K562 (cell line): ENCODE data around the gene CEP85L. TPM values are rescaled to one million over a fixed set of nuclear protein-coding genes. Genes with fewer than 3 reads are reported as not detected.

ENCODE experiments used
- ARHGAP35 ChIP-seq: fragments of 450-650 bp; IDR thresholded peaks from 2 replicates; pipeline ENCODE4 v1.6.1; 2018; ENCODE audit not compliant: partially characterized antibody
- CBFA2T2 ChIP-seq: fragments of 450-650 bp; conservative IDR thresholded peaks from 2 replicates; pipeline ENCODE4 v1.6.1; 2017; ENCODE audit warnings: mild to moderate bottlenecking
- CCAR2 ChIP-seq: fragments of 200-400 bp; formaldehyde crosslinking; IDR thresholded peaks from 2 replicates; pipeline ENCODE4 v1.6.1; 2017; ENCODE audit warnings: mild to moderate bottlenecking, low read depth, low read length
- CREB3L1 ChIP-seq: fragments of 450-650 bp; IDR thresholded peaks from 2 replicates; pipeline ENCODE4 v1.6.1; 2014; ENCODE audit warnings: low read depth, mild to moderate bottlenecking, moderate library complexity, borderline replicate concordance
- DMBX1 ChIP-seq: fragments of 250-450 bp; sonication (Bioruptor Pico); IDR thresholded peaks from 2 replicates; pipeline ENCODE4 v1.8.0; 2022; ENCODE audit warnings: inconsistent platforms, mild to moderate bottlenecking, moderate library complexity, borderline replicate concordance
- DPF2 ChIP-seq: fragments of 450-650 bp; IDR thresholded peaks from 2 replicates; pipeline ENCODE4 v1.6.1; 2016
- EHMT2 ChIP-seq: fragments of 450-650 bp; IDR thresholded peaks from 2 replicates; pipeline ENCODE4 v1.6.1; 2018; ENCODE audit warnings: antibody characterized with exemption
- EP400 ChIP-seq: fragments of 450-650 bp; IDR thresholded peaks from 2 replicates; pipeline ENCODE4 v1.6.1; 2017; ENCODE audit warnings: antibody characterized with exemption, mild to moderate bottlenecking, moderate library complexity
- ETV1 ChIP-seq: fragments of 450-650 bp; conservative IDR thresholded peaks from 2 replicates; pipeline ENCODE4 v1.6.1; 2016; ENCODE audit warnings: missing genetic modification characterization, control low read depth, low read depth, missing compliant biosample characterization
- GATAD2A ChIP-seq: fragments of 450-650 bp; IDR thresholded peaks from 2 replicates; pipeline ENCODE4 v1.6.1; 2017
- HDAC2 ChIP-seq: fragments of 450-650 bp; IDR thresholded peaks from 2 replicates; pipeline ENCODE4 v1.6.1; 2016; ENCODE audit warnings: mild to moderate bottlenecking
- HDAC3 ChIP-seq: fragments of 450-650 bp; IDR thresholded peaks from 2 replicates; pipeline ENCODE4 v1.6.1; 2018; ENCODE audit warnings: borderline replicate concordance, mild to moderate bottlenecking, moderate library complexity; ENCODE audit not compliant: partially characterized antibody
- PHB2 ChIP-seq: fragments of 450-650 bp; IDR thresholded peaks from 2 replicates; pipeline ENCODE4 v1.6.1; 2017; ENCODE audit warnings: low read depth
- PML ChIP-seq: IDR thresholded peaks from 2 replicates; pipeline ENCODE4 v1.6.1; 2012; ENCODE audit warnings: low read length, inconsistent platforms
- SRSF9 ChIP-seq: fragments of 200-400 bp; formaldehyde crosslinking; IDR thresholded peaks from 2 replicates; pipeline ENCODE4 v1.6.1; 2017; ENCODE audit warnings: low read depth, low read length, borderline replicate concordance
- STAT5A ChIP-seq: IDR thresholded peaks from 2 replicates; pipeline ENCODE4 v1.6.1; 2012; ENCODE audit warnings: low read length, inconsistent platforms, borderline replicate concordance
- TGIF2 ChIP-seq: sonication (generic); formaldehyde crosslinking; IDR thresholded peaks from 2 replicates; pipeline ENCODE4 v1.8.1; 2022; ENCODE audit warnings: mild to moderate bottlenecking, missing genetic modification reagents, moderate library complexity
- ZMIZ1 ChIP-seq, 2 experiments: fragments of 150-350 bp in 1 of 2; IDR thresholded peaks; 2 replicates each; pipeline ENCODE4 v1.6.1; 2012 to 2016; ENCODE audit warnings: low read depth in 2 of 2, low read length in 2 of 2, mild to moderate bottlenecking in 1 of 2, moderate library complexity in 1 of 2
- ZNF175 ChIP-seq: fragments of 200-800 bp; sonication (Bioruptor generic); IDR thresholded peaks from 2 replicates; pipeline ENCODE4 v1.6.1; 2016; ENCODE audit warnings: low read depth, mild to moderate bottlenecking, missing genetic modification characterization, missing compliant biosample characterization
- ZNF518B ChIP-seq: fragments of 250-450 bp; sonication (Bioruptor Pico); IDR thresholded peaks from 2 replicates; pipeline ENCODE4 v1.5.0; 2021; ENCODE audit warnings: mild to moderate bottlenecking, moderate library complexity
- ZNF551 ChIP-seq: fragments of 250-450 bp; sonication (Bioruptor Pico); IDR thresholded peaks from 2 replicates; pipeline ENCODE4 v1.5.0; 2021; ENCODE audit warnings: mild to moderate bottlenecking, moderate library complexity
- ZNF766 ChIP-seq: fragments of 200-800 bp; sonication (Bioruptor generic); conservative IDR thresholded peaks from 2 replicates; pipeline ENCODE4 v1.6.1; 2016; ENCODE audit warnings: missing genetic modification characterization, missing compliant biosample characterization
- polyA plus RNA-seq, 8 experiments: library from polyadenylated mRNA; depleted of rRNA in 4 of 8; stranded (reverse) in 5 of 8; unstranded in 3 of 8; fragments of >200 nt; fragmentation: Nextera tagmentation in 2 of 8; fragmentation: Illumina TruSeq in 1 of 8; extraction: Ambion mirVana in 2 of 8; extraction: Trizol in 1 of 8; gene quantifications; 2 replicates each; pipeline versions ENCODE4 v1.2.1 to v1.2.3, GENCODE V29; 2011 to 2014; ENCODE audit warnings: inconsistent platforms in 1 of 8, missing spikeins in 1 of 8
- total RNA-seq, 7 experiments: library from RNA; depleted of rRNA in 6 of 7; stranded (reverse); fragments of >200 nt in 6 of 7; fragmentation: Illumina TruSeq in 2 of 7; extraction: Trizol in 2 of 7; gene quantifications; 2 replicates each; pipeline versions ENCODE4 v1.2.1 to v1.2.3, GENCODE V29; 2011 to 2021; ENCODE audit warnings: low replicate concordance in 1 of 7

CEP85L gene
- total and polyA plus RNA-seq, 9 of the 15 experiments (the other 6 are each of a cell fraction or from before 2014, with no cell fraction given), result 4.5 to 15.8 (median 8.3) TPM

- TF ChIP-seq PHB2 (no peak), CBFA2T2 (peak; percentile 78), ZMIZ1 (IDR thresholded peaks at IDR 0.05; ENCODE audit: low read depth in 2 of 2, low read length in 2 of 2) (no peak), ARHGAP35 (peak; percentile 72), TGIF2 (CRISPR knock-in tag) (no peak), HDAC2 (peak; percentile 73), ZNF518B (CRISPR knock-in tag) (no peak), DPF2 (peak; percentile 92), EHMT2 (peak; percentile 66; the same call in 1 of the 2 replicates), ZNF551 (no peak), SRSF9 (no peak), ZNF175 (CRISPR knock-in tag) (0 out of 2 replicates have a peak, but pooled peaks have one; percentile 23), ETV1 (tag) (peak; percentile 43; the same call in 1 of the 2 replicates), STAT5A (peak; percentile 95), ZNF766 (peak; percentile 54; the same call in 1 of the 2 replicates), CCAR2 (no peak), CREB3L1 (no peak), EP400 (0 out of 2 replicates have a peak, but pooled peaks have one; percentile 20), HDAC3 (peak; percentile 68), DMBX1 (no peak), PML (peak; percentile 29; the same call in 1 of the 2 replicates), GATAD2A (peak; percentile 64; the same call in 1 of the 2 replicates)
These were observed 113.8 kb downstream of the CEP85L start (continued) for GRCh38 chr6:118537574-118537973.
